ENCODE data around the gene C1orf53. TPM values are rescaled to one million over a fixed set of nuclear protein-coding genes. Genes with fewer than 3 reads are reported as not detected.

C1orf53 gene
- total and polyA plus RNA-seq, 9 of the 15 experiments (the other 6 are each of a cell fraction or from before 2014, with no cell fraction given), result 0.31 to 3.2 (median 2.3) TPM

DNA sequence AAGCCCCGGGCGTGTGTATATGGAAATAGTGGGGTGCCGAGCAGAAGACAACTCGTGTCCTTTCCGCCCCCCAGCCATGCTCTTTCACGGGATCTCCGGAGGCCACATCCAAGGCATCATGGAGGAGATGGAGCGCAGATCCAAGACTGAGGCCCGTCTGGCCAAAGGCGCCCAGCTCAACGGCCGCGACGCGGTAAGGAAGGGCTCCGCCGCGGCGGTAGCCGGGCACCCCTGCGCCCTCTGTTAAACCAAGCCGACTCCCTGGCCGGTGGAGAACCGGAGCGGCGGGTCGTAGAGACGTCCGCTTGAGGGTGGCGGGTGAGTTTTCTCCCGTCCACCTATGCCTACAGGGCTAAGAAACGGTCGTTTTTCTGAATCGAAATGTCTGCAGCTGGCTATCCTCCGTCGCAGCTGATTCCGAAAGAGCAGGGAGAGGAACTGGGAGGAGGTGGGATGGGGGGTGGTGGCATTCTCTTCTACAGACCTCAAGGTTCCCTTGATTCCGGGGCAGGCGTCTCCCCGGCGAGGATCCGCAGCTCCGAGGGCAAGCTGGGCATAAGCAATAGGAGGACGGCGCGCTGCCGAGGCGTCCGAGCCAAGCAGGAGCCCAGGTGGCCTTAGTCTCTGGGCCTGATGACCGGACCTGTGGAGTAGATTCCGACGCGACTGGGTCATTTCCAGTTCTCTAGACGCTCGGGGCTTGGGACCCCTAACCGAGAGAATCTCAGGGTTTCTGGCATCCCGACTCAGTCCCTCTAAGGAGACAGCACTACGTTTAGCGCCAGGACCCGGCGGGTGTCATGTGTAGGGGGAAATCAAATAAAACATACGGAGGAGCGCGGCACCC is 15.6 kb downstream of the C1orf53 start:
- no TSS peak for BruUV-seq (replicated peaks)
- FAIRE-seq (no peak), ATAC-seq (no peak), DNase-seq (ENCODE audit: extremely low read depth in 1 of 4, low spot score in 3 of 4) (no peak)
- Histone ChIP-seq H3K27me3 (ENCODE audit: control insufficient read depth in 2 of 2, insufficient read depth in 2 of 2, low read length in 2 of 2) (peaks cover 76 to 92% of the 10 kb centered on the region in 2 experiments), H3K79me2 (ENCODE audit: control insufficient read depth, insufficient read depth, low read length) (no peaks in the 10 kb centered on the region), H3K4me1 (replicated peaks in 1 of 2; ENCODE audit: control insufficient read depth in 2 of 2, insufficient read depth in 2 of 2, low read length in 2 of 2) (peaks cover 10 to 36% of the 10 kb centered on the region in 2 experiments; a peak in 4 of 5 replicates), H4K20me1 (replicated peaks; ENCODE audit: control insufficient read depth, insufficient read depth, low read length) (no peaks in the 10 kb centered on the region), H3K9ac (ENCODE audit: insufficient read depth in 1 of 2, low read depth in 2 of 2, low read length in 2 of 2) (peak overlapping the region in 1 of 2 experiments; percentile 53; a peak in 1 of 4 replicates), H3K27ac (ENCODE audit: extremely low read depth, low read depth, low read length) (no peak overlapping the region), H3K9me3 (replicated peaks; ENCODE audit: control insufficient read depth, insufficient read depth, low read depth, low read length) (no peaks in the 10 kb centered on the region), H2AFZ (ENCODE audit: low read depth, low read length) (peak overlapping the region; percentile 34), H3K36me3 (ENCODE audit: control insufficient read depth, insufficient read depth, low read length) (no peaks in the 10 kb centered on the region), H3K4me3 (no peak overlapping the region), H3K9me1 (ENCODE audit: control insufficient read depth, insufficient read depth, low read length) (no peaks in the 10 kb centered on the region), H3K4me2 (ENCODE audit: insufficient read depth, low read length) (0 out of 2 replicates have a peak overlapping the region, but pooled peaks have one; percentile 1)
- WGBS (ENCODE audit: insufficient coverage, low coverage, missing lambda C conversion rate), result 26% methylated on average over 64 of the region's 64 CpGs
- intact Hi-C loops (cut with micrococcal nuclease), result loop anchor here (5.0 kb wide), 1 partner anchor 516 kb away; no protein-coding TSS in a partner anchor
- TF ChIP-seq, protein P1, sequence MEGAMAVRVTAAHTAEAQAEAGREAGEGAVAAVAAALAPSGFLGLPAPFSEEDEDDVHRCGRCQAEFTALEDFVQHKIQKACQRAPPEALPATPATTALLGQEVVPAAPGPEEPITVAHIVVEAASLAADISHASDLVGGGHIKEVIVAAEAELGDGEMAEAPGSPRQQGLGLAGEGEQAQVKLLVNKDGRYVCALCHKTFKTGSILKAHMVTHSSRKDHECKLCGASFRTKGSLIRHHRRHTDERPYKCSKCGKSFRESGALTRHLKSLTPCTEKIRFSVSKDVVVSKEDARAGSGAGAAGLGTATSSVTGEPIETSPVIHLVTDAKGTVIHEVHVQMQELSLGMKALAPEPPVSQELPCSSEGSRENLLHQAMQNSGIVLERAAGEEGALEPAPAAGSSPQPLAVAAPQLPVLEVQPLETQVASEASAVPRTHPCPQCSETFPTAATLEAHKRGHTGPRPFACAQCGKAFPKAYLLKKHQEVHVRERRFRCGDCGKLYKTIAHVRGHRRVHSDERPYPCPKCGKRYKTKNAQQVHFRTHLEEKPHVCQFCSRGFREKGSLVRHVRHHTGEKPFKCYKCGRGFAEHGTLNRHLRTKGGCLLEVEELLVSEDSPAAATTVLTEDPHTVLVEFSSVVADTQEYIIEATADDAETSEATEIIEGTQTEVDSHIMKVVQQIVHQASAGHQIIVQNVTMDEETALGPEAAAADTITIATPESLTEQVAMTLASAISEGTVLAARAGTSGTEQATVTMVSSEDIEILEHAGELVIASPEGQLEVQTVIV (CRISPR knock-in tag; IDR thresholded peaks at IDR 0.05; ENCODE audit: borderline replicate concordance), result no peak
- TF ChIP-seq MYNN (IDR thresholded peaks at IDR 0.05), result no peak
- no peak for TF ChIP-seq MYNN (CRISPR knock-in tag; IDR thresholded peaks at IDR 0.05)
- TF ChIP-seq ZFP36 (IDR thresholded peaks at IDR 0.05; ENCODE audit: low read depth, low read length, partially characterized antibody), result peak; percentile 2
- no peak for TF ChIP-seq ZNF444 (CRISPR knock-in tag; IDR thresholded peaks at IDR 0.05)
- no peak for TF ChIP-seq SMAD1 (IDR thresholded peaks at IDR 0.05; ENCODE audit: low read depth, low read length, partially characterized antibody)
- no peak for TF ChIP-seq SMC3 (conservative IDR thresholded peaks at IDR 0.05; ENCODE audit: insufficient read depth, low read depth, low read length)
- CTCF ChIA-PET (ENCODE audit: low intra/inter-chr PET ratio), result no interaction called here
- in situ Hi-C loops (cut with MboI), result no loop called here
- POLR2A ChIA-PET, result interaction anchor here (0.9 to 1.8 kb wide), 3 partner anchors 9 to 16 kb away, joined by 4 to 8 read pairs (median 4); partner anchors contain the start of gene C1orf53
